Kidney (tissue), 14 donors: ENCODE measurements around the gene IRF6. TPM values are rescaled to one million over a fixed set of nuclear protein-coding genes. Genes with fewer than 3 reads are reported as not detected.
"Not testable (repeated sequence)": the region's sequence is repeated elsewhere in the genome, so short reads cannot be mapped to it uniquely, and the experiment has no call there.

Source experiments
- DNase-seq, 5 donors: peaks; one replicate each; pipeline ENCODE4 v3.0.0-alpha.2; 2013 to 2020
- FAIRE-seq: peaks from 2 replicates; lab custom pipeline; 2012; peaks lifted over from hg19 to GRCh38; lab: Jason Lieb, UNC
- H3K27ac ChIP-seq, 2 donors: one replicate each; pipeline ENCODE4 v1.7.0; 2013; ENCODE audit warnings: low read depth in 2 of 2, low read length in 2 of 2, inconsistent platforms in 1 of 2
- H3K27me3 ChIP-seq: one replicate; pipeline ENCODE4 v1.7.1; 2013; ENCODE audit warnings: low read length, inconsistent platforms; ENCODE audit not compliant: control insufficient read depth, insufficient read depth
- H3K36me3 ChIP-seq, 3 donors: one replicate each; pipeline versions ENCODE4 v1.7.0 to v1.7.1; 2013; ENCODE audit warnings: low read length in 3 of 3, control low read depth in 1 of 3, inconsistent platforms in 1 of 3; ENCODE audit not compliant: insufficient read depth in 3 of 3, control insufficient read depth in 2 of 3
- H3K4me1 ChIP-seq, 3 donors: one replicate each; pipeline versions ENCODE4 v1.7.0 to v1.7.1; 2013; ENCODE audit warnings: low read length in 3 of 3, inconsistent platforms in 1 of 3, low read depth in 1 of 3; ENCODE audit not compliant: control insufficient read depth in 2 of 3, insufficient read depth in 2 of 3
- H3K4me3 ChIP-seq, 3 donors: one replicate each; pipeline versions ENCODE4 v1.7.0 to v1.8.1; 2013; ENCODE audit warnings: low read length in 3 of 3, control low read depth in 1 of 3, inconsistent platforms in 1 of 3
- H3K9ac ChIP-seq, 3 donors: one replicate each; pipeline versions ENCODE4 v1.7.0 to v1.7.1; 2013; ENCODE audit warnings: low read length in 3 of 3, control low read depth in 1 of 3, inconsistent platforms in 1 of 3
- H3K9me3 ChIP-seq, 3 donors: one replicate each; pipeline versions ENCODE4 v1.7.0 to v1.7.1; 2013; ENCODE audit warnings: low read length in 3 of 3, control low read depth in 1 of 3, inconsistent platforms in 1 of 3; ENCODE audit not compliant: control insufficient read depth in 2 of 3, insufficient read depth in 1 of 3
- intact Hi-C: fragments of 100-400 bp; cut with DNase I; formaldehyde crosslinking; loops from one replicate; pipeline ENCODE4 v1.11.1; 2022
- polyA plus RNA-seq: library from polyadenylated mRNA; stranded (reverse); fragments of 350-450 nt; fragmentation: Illumina TruSeq; extraction: RNeasy Lipid Tissue Mini Kit (QIAGEN cat#74804); gene quantifications from one replicate; pipeline ENCODE4 v1.2.3, GENCODE V29; 2014; ENCODE audit warnings: low read depth, low replicate concordance; ENCODE audit not compliant: insufficient read depth
- total RNA-seq: library from RNA; stranded (reverse); fragmentation: NEBNext Ultra II Directional; extraction: Animal tissue kit (Norgen Biotek cat#: 25700); gene quantifications from one replicate; pipeline ENCODE4 v1.2.1, GENCODE V29; 2021
- TF ChIP-seq, protein P1 (sequence below): IDR thresholded peaks from 3 replicates; pipeline ENCODE4 v1.5.1; 2012; ENCODE audit warnings: mild to moderate bottlenecking, moderate library complexity, borderline replicate concordance; ENCODE audit not compliant: insufficient read depth; ENCODE audit errors: extremely low read depth
- donor health status: control.
- donor health status: control.
- donor health status: control.
- donor health status: control.
- donor health status: control.
- donor health status: DM: yes; HTN: yes; CAD: no.
- donor health status: Normal renal cell carcinoma (clear cell type).

The IRF6 gene
- total and polyA plus RNA-seq, 2 donors from 2014 or later, result 24.0 to 37.1 TPM

GRCh38 chr1:209802117-209802779 lies 3.7 kb downstream of the IRF6 start:
- Histone ChIP-seq H3K36me3 (peaks cover 0 to 5% (median 0%) of the 10 kb centered on the region in 3 donors), H3K9me3 (no peaks in the 10 kb centered on the region), H3K9ac (no peak overlapping the region), H3K27me3 (no peaks in the 10 kb centered on the region), H3K27ac (no peak overlapping the region), H3K4me3 (no peak overlapping the region), H3K4me1 (peaks cover 0 to 8% (median 3%) of the 10 kb centered on the region in 3 donors)
- TF ChIP-seq, protein P1, sequence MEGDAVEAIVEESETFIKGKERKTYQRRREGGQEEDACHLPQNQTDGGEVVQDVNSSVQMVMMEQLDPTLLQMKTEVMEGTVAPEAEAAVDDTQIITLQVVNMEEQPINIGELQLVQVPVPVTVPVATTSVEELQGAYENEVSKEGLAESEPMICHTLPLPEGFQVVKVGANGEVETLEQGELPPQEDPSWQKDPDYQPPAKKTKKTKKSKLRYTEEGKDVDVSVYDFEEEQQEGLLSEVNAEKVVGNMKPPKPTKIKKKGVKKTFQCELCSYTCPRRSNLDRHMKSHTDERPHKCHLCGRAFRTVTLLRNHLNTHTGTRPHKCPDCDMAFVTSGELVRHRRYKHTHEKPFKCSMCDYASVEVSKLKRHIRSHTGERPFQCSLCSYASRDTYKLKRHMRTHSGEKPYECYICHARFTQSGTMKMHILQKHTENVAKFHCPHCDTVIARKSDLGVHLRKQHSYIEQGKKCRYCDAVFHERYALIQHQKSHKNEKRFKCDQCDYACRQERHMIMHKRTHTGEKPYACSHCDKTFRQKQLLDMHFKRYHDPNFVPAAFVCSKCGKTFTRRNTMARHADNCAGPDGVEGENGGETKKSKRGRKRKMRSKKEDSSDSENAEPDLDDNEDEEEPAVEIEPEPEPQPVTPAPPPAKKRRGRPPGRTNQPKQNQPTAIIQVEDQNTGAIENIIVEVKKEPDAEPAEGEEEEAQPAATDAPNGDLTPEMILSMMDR, result no peak
- DNase-seq, result no peak
- no peak for FAIRE-seq
- intact Hi-C loops, result no loop called here

- H3K9me3 ChIP-seq, result no peaks in the 10 kb centered on the region
- no peak overlapping the region for H3K4me3 ChIP-seq
- TF ChIP-seq, protein P1, result no peak
- DNase-seq, result peak in 1 of 5 donors; percentile 19
- H3K27ac ChIP-seq, result no peak overlapping the region
- no peaks in the 10 kb centered on the region for H3K27me3 ChIP-seq
- H3K36me3 ChIP-seq, result peaks cover 0 to 5% (median 0%) of the 10 kb centered on the region in 3 donors
- H3K4me1 ChIP-seq, result peaks cover 0 to 4% (median 3%) of the 10 kb centered on the region in 3 donors
- FAIRE-seq, result no peak
- H3K9ac ChIP-seq, result no peak overlapping the region
- intact Hi-C loops, result no loop called here
Measured at GRCh38 chr1:209800984-209801834, 4.7 kb downstream of the IRF6 start.

- no peak overlapping the region for H3K9ac ChIP-seq
- no peaks in the 10 kb centered on the region for H3K9me3 ChIP-seq
- H3K4me1 ChIP-seq, result peaks cover 0 to 3% (median 0%) of the 10 kb centered on the region in 3 donors
- no peak for FAIRE-seq
- H3K4me3 ChIP-seq, result no peak overlapping the region
- intact Hi-C loops, result no loop called here
- no peak for DNase-seq
- TF ChIP-seq, protein P1, result no peak
- peaks cover 0 to 19% (median 5%) of the 10 kb centered on the region in 3 donors for H3K36me3 ChIP-seq
- no peaks in the 10 kb centered on the region for H3K27me3 ChIP-seq
- no peak overlapping the region for H3K27ac ChIP-seq
Measured at GRCh38 chr1:209797978-209798639, 7.8 kb downstream of the IRF6 start.

GRCh38 chr1:209793711-209794110 lies 12.2 kb downstream of the IRF6 start:
- DNase-seq, FAIRE-seq, H3K9ac ChIP-seq, H3K4me1 ChIP-seq, H3K9me3 ChIP-seq, H3K27me3 ChIP-seq, H3K4me3 ChIP-seq, H3K27ac ChIP-seq, intact Hi-C loops: not testable (repeated sequence)
- H3K36me3 ChIP-seq, result peaks cover 0 to 37% (median 9%) of the 10 kb centered on the region in 3 donors
